Measurements from ENCODE around the gene SESN1. TPM values are rescaled to one million over a fixed set of nuclear protein-coding genes. Genes with fewer than 3 reads are reported as not detected.
"Not testable (repeated sequence)": the region's sequence is repeated elsewhere in the genome, so short reads cannot be mapped to it uniquely, and the experiment has no call there.

Gene SESN1
- total and polyA plus RNA-seq, 9 donors, result 34.8 to 47.9 (median 40.9) TPM

DNA sequence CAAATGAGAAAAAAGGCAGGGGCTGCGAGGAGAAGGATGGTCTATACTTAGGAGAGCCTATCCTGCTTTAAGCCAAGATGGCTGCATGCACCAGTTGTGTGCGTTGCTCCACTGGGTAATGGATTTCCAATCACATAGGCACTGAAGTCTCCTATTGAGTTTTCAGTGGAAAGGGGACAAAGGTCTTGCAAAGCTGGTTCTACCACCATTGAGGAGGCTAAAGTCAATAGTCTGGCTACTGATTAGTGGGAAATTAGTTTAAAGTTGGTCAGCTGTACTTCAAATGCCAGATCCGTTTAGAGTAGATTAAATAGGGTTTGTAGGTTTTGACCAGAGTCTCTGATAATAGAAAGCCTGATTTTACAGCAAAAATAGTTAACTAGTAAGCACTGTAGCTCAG, 104.9 kb downstream of the SESN1 start:
- H3K36me3 ChIP-seq (ENCODE audit: control insufficient read depth, insufficient read depth, low read length), result peaks cover 38% of the 10 kb centered on the region
- H3K27ac ChIP-seq (ENCODE audit: low read length), result no peak overlapping the region
- H3K4me3 ChIP-seq (ENCODE audit: low read length), result no peak overlapping the region
- DNase-seq, result no peak
- H3K4me1 ChIP-seq (ENCODE audit: control insufficient read depth, insufficient read depth, low read length), result no peaks in the 10 kb centered on the region
- 92% methylated on average over 2 of the region's 3 CpGs for WGBS (ENCODE audit: insufficient coverage)
- H3K27me3 ChIP-seq (ENCODE audit: control insufficient read depth, insufficient read depth, low read length), result no peaks in the 10 kb centered on the region
- no peaks in the 10 kb centered on the region for H3K9me3 ChIP-seq (replicated peaks; ENCODE audit: control insufficient read depth, low read depth, low read length)

DNA sequence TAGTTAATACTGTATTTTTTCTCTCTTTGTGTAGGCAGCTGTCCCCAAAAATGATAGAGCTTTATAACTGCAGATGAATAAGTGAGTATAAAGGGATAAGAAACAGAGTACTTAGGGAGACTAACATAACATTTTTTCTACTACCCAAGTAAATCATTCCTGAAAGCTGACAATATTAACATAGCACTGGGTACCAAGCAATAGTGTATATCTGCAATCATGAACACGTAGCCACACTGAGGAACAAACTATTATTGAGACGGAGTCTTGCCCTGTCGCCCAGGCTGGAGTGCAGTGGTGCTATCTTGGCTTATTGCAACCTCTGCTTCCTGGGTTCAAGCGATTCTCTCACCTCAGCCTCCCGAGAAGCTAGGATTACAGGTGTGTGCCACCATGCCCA, 105.9 kb downstream of the SESN1 start:
- no peak overlapping the region for H3K27ac ChIP-seq (ENCODE audit: low read length)
- peaks cover 1% of the 10 kb centered on the region for H3K9me3 ChIP-seq (replicated peaks; ENCODE audit: control insufficient read depth, low read depth, low read length)
- peaks cover 40% of the 10 kb centered on the region for H3K36me3 ChIP-seq (ENCODE audit: control insufficient read depth, insufficient read depth, low read length)
- H3K4me3 ChIP-seq (ENCODE audit: low read length), result no peak overlapping the region
- H3K4me1 ChIP-seq (ENCODE audit: control insufficient read depth, insufficient read depth, low read length), result no peaks in the 10 kb centered on the region
- no peak for DNase-seq
- H3K27me3 ChIP-seq (ENCODE audit: control insufficient read depth, insufficient read depth, low read length), result no peaks in the 10 kb centered on the region
- WGBS (ENCODE audit: insufficient coverage), result 100% methylated on average over 3 of the region's 5 CpGs

DNA sequence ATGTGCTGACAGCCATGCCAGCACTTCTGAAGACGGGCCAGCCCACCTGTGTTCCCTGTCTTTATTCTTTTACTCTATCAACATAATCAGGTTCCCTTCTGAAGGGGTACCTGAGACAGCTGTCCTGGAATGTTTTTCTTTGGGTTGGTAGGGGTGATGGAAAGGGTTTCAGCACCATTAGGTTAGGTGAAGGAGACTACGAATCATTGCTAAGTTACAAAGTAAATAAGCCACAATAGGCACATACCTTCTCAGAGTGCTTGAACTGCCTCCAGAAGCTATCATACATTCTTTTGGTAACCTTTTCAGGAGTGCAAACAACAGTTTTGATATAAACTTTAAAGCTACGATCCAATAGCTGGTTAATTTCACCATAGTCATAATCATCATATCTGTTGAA, 106.3 kb downstream of the SESN1 start:
- 88% methylated on average over 1 of the region's 3 CpGs for WGBS (ENCODE audit: insufficient coverage)
- Histone ChIP-seq H3K36me3 (ENCODE audit: control insufficient read depth, insufficient read depth, low read length) (peaks cover 39% of the 10 kb centered on the region), H3K4me3 (ENCODE audit: low read length) (no peak overlapping the region), H3K27me3 (ENCODE audit: control insufficient read depth, insufficient read depth, low read length) (no peaks in the 10 kb centered on the region), H3K4me1 (ENCODE audit: control insufficient read depth, insufficient read depth, low read length) (no peaks in the 10 kb centered on the region), H3K9me3 (replicated peaks; ENCODE audit: control insufficient read depth, low read depth, low read length) (peaks cover 6% of the 10 kb centered on the region), H3K27ac (ENCODE audit: low read length) (no peak overlapping the region)
- no peak for DNase-seq

DNA sequence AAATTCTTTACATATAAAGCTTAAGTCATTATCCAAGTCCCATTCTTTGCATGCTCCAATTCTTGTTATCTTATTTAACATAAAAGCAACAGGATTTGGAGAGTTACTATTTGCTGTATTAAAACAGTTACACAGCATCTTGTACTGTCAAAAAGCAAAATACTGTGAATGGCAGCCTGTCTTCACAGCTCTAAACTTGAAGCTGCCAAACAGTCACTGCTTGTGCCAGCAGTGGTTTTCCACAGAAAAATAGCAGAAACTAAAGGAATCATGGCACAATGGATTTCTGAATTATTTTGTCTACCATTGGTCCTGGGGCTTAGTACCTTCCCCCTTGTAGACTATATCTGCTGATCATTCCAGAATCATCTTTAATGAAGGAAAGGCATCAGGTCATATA, 107.5 kb downstream of the SESN1 start:
- Histone ChIP-seq H3K27ac (ENCODE audit: low read length) (no peak overlapping the region), H3K36me3 (ENCODE audit: control insufficient read depth, insufficient read depth, low read length) (peaks cover 38% of the 10 kb centered on the region), H3K27me3 (ENCODE audit: control insufficient read depth, insufficient read depth, low read length) (no peaks in the 10 kb centered on the region), H3K9me3 (replicated peaks; ENCODE audit: control insufficient read depth, low read depth, low read length) (peaks cover 8% of the 10 kb centered on the region), H3K4me3 (ENCODE audit: low read length) (no peak overlapping the region), H3K4me1 (ENCODE audit: control insufficient read depth, insufficient read depth, low read length) (no peaks in the 10 kb centered on the region)
- DNase-seq, result no peak

DNA sequence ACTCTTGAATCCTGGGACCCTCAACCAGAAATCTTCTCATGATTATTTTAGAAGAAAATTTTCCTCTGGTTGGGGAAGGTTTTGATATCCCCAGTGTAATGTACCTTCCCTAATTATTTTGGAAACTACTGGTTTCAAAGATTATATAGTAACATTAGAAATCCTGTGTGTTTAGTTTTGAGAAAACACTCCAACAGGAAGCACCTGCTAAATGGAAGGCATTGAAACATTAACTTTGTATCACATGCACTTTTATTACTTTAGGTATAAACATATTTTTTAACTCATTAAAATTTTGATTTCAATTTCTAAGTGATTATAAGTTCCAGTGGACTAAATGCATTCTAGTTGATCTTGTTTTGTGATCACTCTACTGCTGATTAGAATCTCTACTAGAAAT, 109.3 kb downstream of the SESN1 start:
- H3K4me3 ChIP-seq (ENCODE audit: low read length), result no peak overlapping the region
- no peaks in the 10 kb centered on the region for H3K4me1 ChIP-seq (ENCODE audit: control insufficient read depth, insufficient read depth, low read length)
- DNase-seq, result no peak
- peaks cover 9% of the 10 kb centered on the region for H3K9me3 ChIP-seq (replicated peaks; ENCODE audit: control insufficient read depth, low read depth, low read length)
- no peak overlapping the region for H3K27ac ChIP-seq (ENCODE audit: low read length)
- H3K27me3 ChIP-seq (ENCODE audit: control insufficient read depth, insufficient read depth, low read length), result no peaks in the 10 kb centered on the region
- peaks cover 23% of the 10 kb centered on the region for H3K36me3 ChIP-seq (ENCODE audit: control insufficient read depth, insufficient read depth, low read length)

DNA sequence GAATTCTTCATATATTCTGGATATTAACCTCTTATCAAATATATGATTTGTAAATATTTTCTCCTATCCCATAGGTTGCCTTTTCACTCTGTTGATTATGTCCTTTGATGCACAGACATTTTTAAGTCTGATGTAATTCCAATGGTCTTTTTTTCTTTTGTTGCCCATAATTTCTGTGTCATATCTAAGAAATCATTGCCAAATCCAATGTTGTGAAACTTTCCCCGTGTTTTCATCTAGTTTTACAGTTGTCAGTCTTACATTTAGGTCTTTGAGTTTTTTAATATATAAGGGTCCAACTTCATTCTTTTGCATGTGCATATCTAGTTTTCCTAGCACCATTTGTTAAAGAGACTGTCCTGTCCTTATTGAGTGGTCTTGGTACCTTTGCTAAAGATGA, 111.5 kb downstream of the SESN1 start:
- Histone ChIP-seq H3K4me3 (ENCODE audit: low read length) (no peak overlapping the region), H3K9me3 (replicated peaks; ENCODE audit: control insufficient read depth, low read depth, low read length) (peaks cover 16% of the 10 kb centered on the region), H3K36me3 (ENCODE audit: control insufficient read depth, insufficient read depth, low read length) (peaks cover 11% of the 10 kb centered on the region), H3K27ac (ENCODE audit: low read length) (no peak overlapping the region), H3K4me1 (ENCODE audit: control insufficient read depth, insufficient read depth, low read length) (no peaks in the 10 kb centered on the region), H3K27me3 (ENCODE audit: control insufficient read depth, insufficient read depth, low read length) (no peaks in the 10 kb centered on the region)
- no CpG with 5 or more reads among the region's 1 CpG for WGBS (ENCODE audit: insufficient coverage)
- no peak for DNase-seq

DNA sequence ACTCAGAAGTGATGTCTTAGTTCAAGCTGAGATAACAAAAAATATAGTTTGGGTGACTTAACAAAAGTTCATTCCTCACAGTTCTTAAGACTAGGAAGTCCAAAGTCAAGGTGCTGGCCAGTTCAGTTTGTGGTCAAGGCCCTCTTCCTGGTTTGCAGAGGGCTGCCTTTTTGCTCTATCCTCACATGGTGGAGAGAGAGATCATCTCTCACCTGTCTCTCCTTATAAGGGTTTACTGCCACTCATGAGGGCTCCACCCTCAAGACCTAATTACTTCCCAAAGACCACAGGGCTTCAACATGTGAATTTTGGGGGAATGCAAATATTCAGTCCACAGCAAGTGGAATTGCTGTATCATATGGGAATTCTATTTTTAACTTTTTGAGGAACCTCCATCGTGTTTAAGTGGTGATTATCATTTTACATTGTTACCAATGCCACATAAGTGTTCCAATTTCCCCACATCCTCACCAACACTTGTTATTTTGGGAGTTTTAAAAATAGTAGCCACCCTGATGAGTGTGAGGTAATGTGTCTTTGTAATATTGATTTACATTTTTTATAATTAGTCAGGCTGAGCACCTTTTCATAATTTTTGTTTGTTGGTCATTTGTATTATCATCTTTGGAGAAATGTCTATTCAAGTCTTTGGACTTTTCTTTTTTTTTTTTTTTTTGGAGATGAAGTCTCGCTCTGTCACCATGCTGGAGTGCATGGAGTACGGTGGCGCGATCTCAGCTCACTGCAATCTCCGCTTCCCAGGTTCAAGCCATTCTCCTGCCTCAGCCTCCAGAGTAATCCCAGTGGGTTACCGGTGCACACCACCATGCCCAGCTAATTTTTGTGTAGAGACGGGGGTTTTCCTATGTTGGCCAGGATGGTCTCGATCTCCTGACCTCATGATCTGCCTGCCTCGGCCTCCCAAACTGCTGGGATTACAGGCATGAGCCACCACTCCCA, 112.2 kb downstream of the SESN1 start:
- Histone ChIP-seq H3K36me3 (ENCODE audit: control insufficient read depth, insufficient read depth, low read length) (peaks cover 10% of the 10 kb centered on the region), H3K4me1 (ENCODE audit: control insufficient read depth, insufficient read depth, low read length) (no peaks in the 10 kb centered on the region), H3K27me3 (ENCODE audit: control insufficient read depth, insufficient read depth, low read length) (no peaks in the 10 kb centered on the region), H3K9me3 (replicated peaks; ENCODE audit: control insufficient read depth, low read depth, low read length) (peaks cover 16% of the 10 kb centered on the region), H3K4me3 (ENCODE audit: low read length) (no peak overlapping the region), H3K27ac (ENCODE audit: low read length) (no peak overlapping the region)
- no peak for DNase-seq
- 75% methylated on average over 4 of the region's 10 CpGs for WGBS (ENCODE audit: insufficient coverage)

DNA sequence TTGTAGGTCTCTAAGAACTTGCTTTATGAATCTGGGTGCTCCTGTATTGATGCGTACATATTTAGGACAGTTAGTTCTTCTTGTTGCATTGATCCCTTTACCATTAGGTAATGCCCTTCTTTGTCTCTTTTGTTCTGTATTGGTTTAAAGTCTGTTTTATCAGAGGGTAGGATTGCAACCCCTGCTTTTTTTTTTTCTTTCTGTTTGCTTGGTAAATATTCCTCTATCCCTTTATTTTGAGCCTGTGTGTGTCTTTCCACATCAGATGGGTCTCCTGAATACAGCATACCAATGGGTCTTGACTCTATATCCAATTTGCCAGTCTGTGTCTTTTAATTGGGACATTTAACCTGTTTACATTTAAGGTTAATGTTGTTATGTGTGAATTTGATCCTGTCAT, 116.0 kb downstream of the SESN1 start:
- not testable (repeated sequence) for H3K36me3 ChIP-seq (ENCODE audit: control insufficient read depth, insufficient read depth, low read length); DNase-seq; H3K4me3 ChIP-seq (ENCODE audit: low read length); H3K27me3 ChIP-seq (ENCODE audit: control insufficient read depth, insufficient read depth, low read length); H3K4me1 ChIP-seq (ENCODE audit: control insufficient read depth, insufficient read depth, low read length); H3K27ac ChIP-seq (ENCODE audit: low read length)
- H3K9me3 ChIP-seq (replicated peaks; ENCODE audit: control insufficient read depth, low read depth, low read length), result peaks cover 14% of the 10 kb centered on the region
- no CpG with 5 or more reads among the region's 1 CpG for WGBS (ENCODE audit: insufficient coverage)

DNA sequence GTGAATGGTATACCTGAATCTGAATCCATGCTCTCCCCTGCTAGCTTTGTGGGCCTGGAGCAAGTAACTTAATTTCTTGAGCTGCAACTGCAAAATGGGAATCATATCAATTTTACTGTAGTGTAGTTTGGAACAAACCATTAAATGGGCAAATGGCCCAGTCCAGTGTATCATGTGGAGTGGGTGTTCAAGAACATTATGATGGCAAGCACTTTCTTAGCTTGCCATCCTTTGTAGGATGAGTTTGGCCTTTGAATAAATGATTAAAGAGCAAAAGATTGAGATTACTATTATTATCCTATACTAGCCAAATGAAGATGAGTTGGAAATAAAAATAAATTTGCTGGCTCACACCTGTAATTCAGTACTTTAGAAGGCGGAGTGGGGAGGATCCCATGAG, 120.4 kb downstream of the SESN1 start:
- DNase-seq, result no peak
- Histone ChIP-seq H3K4me3 (ENCODE audit: low read length) (no peak overlapping the region), H3K4me1 (ENCODE audit: control insufficient read depth, insufficient read depth, low read length) (no peaks in the 10 kb centered on the region), H3K27me3 (ENCODE audit: control insufficient read depth, insufficient read depth, low read length) (no peaks in the 10 kb centered on the region), H3K9me3 (replicated peaks; ENCODE audit: control insufficient read depth, low read depth, low read length) (peaks cover 2% of the 10 kb centered on the region), H3K36me3 (ENCODE audit: control insufficient read depth, insufficient read depth, low read length) (no peaks in the 10 kb centered on the region), H3K27ac (ENCODE audit: low read length) (no peak overlapping the region)
- WGBS (ENCODE audit: insufficient coverage), result 83% methylated on average over 1 of the region's 1 CpG

DNA sequence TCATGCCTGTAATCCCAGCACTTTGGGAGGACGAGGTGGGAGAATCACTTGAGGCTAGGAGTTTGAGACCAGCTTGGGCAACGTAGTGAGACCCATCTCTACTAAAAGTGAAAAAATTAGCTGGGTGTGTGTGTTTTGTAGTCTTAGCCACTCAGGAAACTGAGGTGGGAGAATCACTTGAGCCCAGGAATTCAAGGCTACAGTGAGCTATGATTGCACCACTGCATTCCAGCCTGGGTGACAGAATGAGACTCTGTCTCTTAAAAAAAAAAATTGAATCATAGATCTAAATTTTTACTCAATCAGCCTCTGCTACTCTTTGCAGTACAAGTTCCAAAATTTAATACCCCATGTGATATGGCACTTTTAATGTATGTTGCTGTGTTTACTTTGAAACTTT, 124.9 kb downstream of the SESN1 start:
- Histone ChIP-seq H3K36me3 (ENCODE audit: control insufficient read depth, insufficient read depth, low read length) (no peaks in the 10 kb centered on the region), H3K9me3 (replicated peaks; ENCODE audit: control insufficient read depth, low read depth, low read length) (no peaks in the 10 kb centered on the region), H3K4me1 (ENCODE audit: control insufficient read depth, insufficient read depth, low read length) (peaks cover 10% of the 10 kb centered on the region), H3K27ac (ENCODE audit: low read length) (no peak overlapping the region), H3K4me3 (ENCODE audit: low read length) (no peak overlapping the region), H3K27me3 (ENCODE audit: control insufficient read depth, insufficient read depth, low read length) (no peaks in the 10 kb centered on the region)
- no peak for DNase-seq
- WGBS (ENCODE audit: insufficient coverage), result 60% methylated on average over 1 of the region's 2 CpGs

All from muscle of leg (tissue), 11 donors.